ENCODE measurements around the gene TCF25. TPM values are rescaled to one million over a fixed set of nuclear protein-coding genes. Genes with fewer than 3 reads are reported as not detected.

The TCF25 gene
- total RNA-seq, 4 donors from 2014 or later = 132 to 197 (median 147) TPM

DNA sequence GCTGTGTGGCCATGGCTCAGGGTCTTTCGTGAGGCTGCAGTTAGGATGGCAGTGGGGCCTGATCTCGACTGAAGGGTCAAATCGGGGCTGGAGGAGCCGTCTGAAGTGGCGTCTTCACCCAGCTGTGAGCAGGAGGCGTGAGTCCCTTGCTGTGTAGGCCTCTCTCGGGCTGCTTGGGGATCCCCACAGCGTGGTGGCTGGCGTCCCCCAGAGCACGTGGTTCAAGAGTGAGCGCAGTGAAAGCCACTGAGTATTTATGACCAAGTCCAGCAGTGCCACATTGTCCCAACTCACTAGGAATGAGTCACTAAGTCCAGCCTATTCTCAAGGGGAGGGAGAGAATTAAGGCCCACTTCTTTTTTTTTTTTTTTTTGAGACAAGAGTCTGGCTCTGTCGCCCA is 11.7 kb upstream of the TCF25 start:
- H3K4me3 ChIP-seq (ENCODE audit: low read depth, poor library complexity, severe bottlenecking) = no peak overlapping the region
- DNase-seq (ENCODE audit: low spot score in 2 of 2) = no peak
- 91 to 92% methylated on average over 12 of the region's 12 CpGs for WGBS, 2 donors
- intact Hi-C loops (cut with DNase I; ENCODE audit: low total_unique reads) = loop anchor here (10.0 kb wide), 1 partner anchor 157 kb away; the partner anchor contains the start of gene SPATA2L
- TF ChIP-seq, protein P1, sequence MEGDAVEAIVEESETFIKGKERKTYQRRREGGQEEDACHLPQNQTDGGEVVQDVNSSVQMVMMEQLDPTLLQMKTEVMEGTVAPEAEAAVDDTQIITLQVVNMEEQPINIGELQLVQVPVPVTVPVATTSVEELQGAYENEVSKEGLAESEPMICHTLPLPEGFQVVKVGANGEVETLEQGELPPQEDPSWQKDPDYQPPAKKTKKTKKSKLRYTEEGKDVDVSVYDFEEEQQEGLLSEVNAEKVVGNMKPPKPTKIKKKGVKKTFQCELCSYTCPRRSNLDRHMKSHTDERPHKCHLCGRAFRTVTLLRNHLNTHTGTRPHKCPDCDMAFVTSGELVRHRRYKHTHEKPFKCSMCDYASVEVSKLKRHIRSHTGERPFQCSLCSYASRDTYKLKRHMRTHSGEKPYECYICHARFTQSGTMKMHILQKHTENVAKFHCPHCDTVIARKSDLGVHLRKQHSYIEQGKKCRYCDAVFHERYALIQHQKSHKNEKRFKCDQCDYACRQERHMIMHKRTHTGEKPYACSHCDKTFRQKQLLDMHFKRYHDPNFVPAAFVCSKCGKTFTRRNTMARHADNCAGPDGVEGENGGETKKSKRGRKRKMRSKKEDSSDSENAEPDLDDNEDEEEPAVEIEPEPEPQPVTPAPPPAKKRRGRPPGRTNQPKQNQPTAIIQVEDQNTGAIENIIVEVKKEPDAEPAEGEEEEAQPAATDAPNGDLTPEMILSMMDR (IDR thresholded peaks at IDR 0.05) = no peak
- TF ChIP-seq POLR2A (IDR thresholded peaks at IDR 0.05) = no peak

DNA sequence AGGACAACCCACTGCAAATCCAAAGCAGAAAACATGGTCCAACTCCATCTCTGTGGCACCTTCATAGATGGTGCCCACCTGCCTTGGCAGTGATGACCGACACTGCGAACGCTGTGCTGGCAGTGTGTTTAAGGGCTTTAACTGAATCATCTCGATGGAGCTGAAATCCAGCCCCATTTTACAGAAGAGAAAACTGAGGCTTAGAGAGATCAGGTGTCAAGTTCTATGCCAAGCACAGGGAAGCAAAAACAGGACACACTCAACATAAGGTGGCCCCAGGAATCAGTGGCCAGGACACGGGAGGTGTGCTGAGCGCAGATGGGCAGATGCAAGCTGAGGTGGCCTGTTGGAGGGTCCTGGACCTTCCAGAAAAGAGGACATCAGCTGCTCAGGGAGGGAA is 10.7 kb upstream of the TCF25 start:
- intact Hi-C loops (cut with DNase I; ENCODE audit: low total_unique reads) = loop anchor here (10.0 kb wide), 1 partner anchor 158 kb away; the partner anchor contains the start of gene SPATA2L
- 96 to 99% methylated on average over 6 of the region's 6 CpGs for WGBS, 2 donors
- TF ChIP-seq, protein P1 (IDR thresholded peaks at IDR 0.05) = no peak
- TF ChIP-seq POLR2A (IDR thresholded peaks at IDR 0.05) = no peak
- no peak overlapping the region for H3K4me3 ChIP-seq (ENCODE audit: low read depth, poor library complexity, severe bottlenecking)
- DNase-seq (ENCODE audit: low spot score in 2 of 2) = no peak

DNA sequence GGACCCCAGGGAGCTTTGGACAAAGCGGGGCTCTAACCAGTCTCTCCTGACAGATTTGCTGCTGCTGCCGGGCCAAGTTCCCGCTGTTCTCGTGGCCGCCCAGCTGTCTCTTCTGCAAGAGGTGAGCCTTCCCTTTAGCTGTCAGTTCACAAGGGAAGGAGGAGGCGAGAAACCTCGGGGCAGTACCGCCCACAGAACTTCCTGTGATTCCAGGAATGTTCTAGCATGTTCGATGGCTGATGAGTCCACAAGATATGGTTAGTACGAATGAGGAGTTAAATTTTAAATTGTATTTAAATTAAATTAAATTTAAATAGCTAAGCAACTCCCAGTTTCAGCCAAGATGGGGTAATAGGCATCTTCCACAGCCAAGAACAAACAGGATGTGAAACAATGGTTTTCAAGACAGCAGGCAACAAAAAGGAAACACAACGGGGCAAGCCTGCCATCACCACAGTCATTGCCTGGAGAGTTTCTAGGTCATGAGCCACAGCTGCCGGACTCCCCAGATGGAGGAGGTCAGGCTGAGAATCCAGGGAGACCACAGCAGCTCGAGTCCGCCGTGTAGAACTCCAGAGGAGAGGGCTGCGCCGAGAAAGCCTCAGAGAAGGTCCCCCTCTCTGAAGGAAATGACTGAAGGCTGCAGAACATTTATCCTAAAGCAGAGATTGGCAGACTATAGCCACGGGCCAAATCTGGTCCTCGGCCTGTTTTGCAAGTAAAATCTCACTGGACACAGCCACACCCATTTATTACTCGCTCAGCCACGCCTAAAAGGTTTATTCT is 9.5 kb upstream of the TCF25 start:
- H3K4me3 ChIP-seq (ENCODE audit: low read depth, poor library complexity, severe bottlenecking) = no peak overlapping the region
- intact Hi-C loops (cut with DNase I; ENCODE audit: low total_unique reads) = loop anchor here (10.0 kb wide), 1 partner anchor 159 kb away; the partner anchor contains the start of gene SPATA2L
- no peak for DNase-seq (ENCODE audit: low spot score in 2 of 2)

DNA sequence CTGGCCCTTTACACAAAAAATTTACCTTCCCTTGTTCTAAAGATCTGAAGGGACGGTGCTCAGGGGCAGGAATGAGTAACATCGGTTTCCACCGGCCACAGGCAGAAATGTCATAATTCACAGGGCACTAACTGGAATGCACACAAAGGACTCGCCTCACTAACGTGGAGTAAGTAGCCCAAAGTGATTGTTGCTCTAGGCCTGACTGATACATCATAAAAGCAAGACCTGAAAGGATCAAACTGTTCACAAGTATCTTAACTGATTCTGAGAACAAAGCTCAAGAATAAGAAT is 8.9 kb upstream of the TCF25 start:
- WGBS, 2 donors = 47 to 58% methylated on average over 5 of the region's 5 CpGs
- no peak overlapping the region for H3K4me3 ChIP-seq (ENCODE audit: low read depth, poor library complexity, severe bottlenecking)
- intact Hi-C loops (cut with DNase I; ENCODE audit: low total_unique reads) = loop anchor here (10.0 kb wide), 1 partner anchor 160 kb away; the partner anchor contains the start of gene SPATA2L
- TF ChIP-seq, protein P1 (IDR thresholded peaks at IDR 0.05) = no peak
- TF ChIP-seq POLR2A (IDR thresholded peaks at IDR 0.05) = no peak
- DNase-seq (ENCODE audit: low spot score in 2 of 2) = no peak

More for the DNA sequence above, 9.5 kb upstream of the TCF25 start:
- 37 to 47% methylated on average over 21 of the region's 21 CpGs for WGBS, 2 donors
- no peak for TF ChIP-seq POLR2A (IDR thresholded peaks at IDR 0.05)
- TF ChIP-seq, protein P1 (IDR thresholded peaks at IDR 0.05) = no peak

DNA sequence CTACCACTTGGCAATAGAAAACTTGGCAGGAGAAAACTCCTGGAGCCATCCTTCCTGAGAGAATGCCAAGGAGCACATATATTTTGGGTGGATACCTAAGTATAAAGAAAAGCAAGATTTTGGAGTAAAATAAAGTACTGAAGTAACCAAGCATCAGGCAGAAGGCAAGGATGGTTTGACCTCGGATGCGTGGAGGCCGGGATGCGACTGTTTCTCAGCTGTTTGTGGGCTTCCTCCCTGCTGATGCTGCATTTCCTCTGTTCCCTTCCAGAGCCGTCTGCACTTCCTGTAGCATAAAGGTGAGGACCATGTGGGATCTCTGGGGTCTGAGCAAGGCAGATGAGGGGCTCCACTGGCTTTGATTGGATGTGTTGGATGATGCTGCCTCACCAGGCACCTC is 5.5 kb upstream of the TCF25 start:
- H3K4me3 ChIP-seq (ENCODE audit: low read depth, poor library complexity, severe bottlenecking) = no peak overlapping the region
- TF ChIP-seq, protein P1 (IDR thresholded peaks at IDR 0.05) = no peak
- no peak for TF ChIP-seq POLR2A (IDR thresholded peaks at IDR 0.05)
- WGBS, 2 donors = 95 to 96% methylated on average over 5 of the region's 5 CpGs
- DNase-seq (ENCODE audit: low spot score in 2 of 2) = no peak
- intact Hi-C loops (cut with DNase I; ENCODE audit: low total_unique reads) = loop anchor here (10.0 kb wide), 1 partner anchor 163 kb away; the partner anchor contains the start of gene SPATA2L
